Cardiac muscle cell (in vitro differentiated cells and primary cell): Measurements from ENCODE around the gene MPL. TPM values are rescaled to one million over a fixed set of nuclear protein-coding genes. Genes with fewer than 3 reads are reported as not detected.

ENCODE experiments used
- DNase-seq, 2 donors: peaks; one replicate each; pipeline versions ENCODE4 v3.0.0 to v3.0.0-alpha.2; 2010 to 2017; ENCODE audit warnings: low read depth in 1 of 2, low spot score in 1 of 2
- H3K27ac ChIP-seq: fragments of 200-600 bp; sonication (generic); 2 replicates; pipeline ENCODE4 v1.5.1; 2016
- H3K27me3 ChIP-seq: fragments of 200-600 bp; sonication (generic); 2 replicates; pipeline ENCODE4 v1.6.0; 2016; ENCODE audit warnings: control low read depth
- H3K36me3 ChIP-seq: fragments of 200-600 bp; sonication (generic); 2 replicates; pipeline ENCODE4 v1.5.1; 2016; ENCODE audit warnings: control low read depth
- H3K4me1 ChIP-seq: fragments of 200-600 bp; sonication (generic); 2 replicates; pipeline ENCODE4 v1.8.1; 2017; ENCODE audit warnings: low read depth, mild to moderate bottlenecking, mixed run types
- H3K4me3 ChIP-seq: fragments of 200-600 bp; sonication (generic); 2 replicates; pipeline ENCODE4 v1.5.1; 2016; ENCODE audit warnings: mild to moderate bottlenecking
- H3K9me3 ChIP-seq: fragments of 200-600 bp; sonication (generic); 2 replicates; pipeline ENCODE4 v1.5.1; 2017; ENCODE audit warnings: low read depth, mild to moderate bottlenecking, control low read depth
- CTCF ChIP-seq: IDR thresholded peaks from 2 replicates; pipeline ENCODE4 v1.5.1; 2012; ENCODE audit warnings: low read depth, mild to moderate bottlenecking, low read length
- polyA plus RNA-seq: library from polyadenylated mRNA; unstranded; fragments of >200 nt; fragmentation: Nextera tagmentation; extraction: Ambion mirVana; gene quantifications from 2 replicates; pipeline ENCODE4 v1.2.1, GENCODE V29; 2016
- total RNA-seq: library from RNA; depleted of rRNA; stranded (reverse); fragments of >200 nt; gene quantifications from 2 replicates; pipeline ENCODE4 v1.2.3, GENCODE V29; 2016

The MPL gene
- total RNA-seq, result not detected in 2 replicates
- 0.10 TPM in 1 of 2 replicates, not detected in the other for polyA plus RNA-seq

- H3K27me3 ChIP-seq, result no peaks in the 10 kb centered on the region
- DNase-seq, result no peak
- H3K4me3 ChIP-seq, result no peak within 1 kb of the TSS
- H3K27ac ChIP-seq, result no peak within 1 kb of the TSS
- peaks cover 13% of the 10 kb centered on the region for H3K4me1 ChIP-seq
- TF ChIP-seq CTCF, result no peak
- no peaks in the 10 kb centered on the region for H3K36me3 ChIP-seq
- no peaks in the 10 kb centered on the region for H3K9me3 ChIP-seq
These were observed at the start of gene MPL for GRCh38 chr1:43337588-43337987. TSS of gene MPL (plus strand) at chr1:43337818. CDS start at chr1:43337849, 31 bp downstream.

DNA sequence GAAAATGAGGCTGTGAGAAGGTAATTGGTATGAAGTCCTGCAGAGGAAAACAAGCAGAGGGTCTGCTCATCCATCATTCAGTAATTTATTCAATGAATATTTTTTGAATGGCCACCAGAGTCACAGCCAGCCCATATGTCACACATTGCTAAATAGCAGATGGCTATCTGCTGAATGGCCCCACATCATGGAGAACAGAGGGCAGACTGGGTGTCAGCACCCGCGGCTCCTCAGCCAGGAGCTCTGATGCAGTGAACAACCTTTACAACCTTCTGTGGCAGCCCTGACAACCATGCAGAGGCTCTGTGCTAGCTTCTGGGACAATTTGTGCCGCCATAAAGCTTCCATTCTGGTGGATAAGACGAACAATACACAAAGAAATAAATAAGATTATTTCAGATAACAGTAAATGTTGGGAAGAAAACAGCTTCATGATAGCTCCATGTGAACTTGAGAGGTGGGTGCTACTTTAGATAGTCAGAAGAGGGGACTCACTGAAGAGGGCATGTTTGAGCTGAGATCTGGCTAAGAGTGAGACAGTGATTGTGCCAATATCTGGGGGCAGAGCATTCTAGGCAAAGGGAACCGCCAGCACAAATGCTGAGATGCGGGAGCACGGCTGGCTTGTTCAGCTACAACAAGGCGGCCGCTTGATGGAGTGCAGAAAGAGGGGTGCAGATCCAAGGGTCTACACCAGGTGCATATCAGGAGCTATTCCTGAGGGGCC, 49.4 kb upstream of the MPL start:
- H3K27ac ChIP-seq, result no peak overlapping the region
- H3K27me3 ChIP-seq, result no peaks in the 10 kb centered on the region
- no peak overlapping the region for H3K4me3 ChIP-seq
- no peaks in the 10 kb centered on the region for H3K9me3 ChIP-seq
- H3K36me3 ChIP-seq, result no peaks in the 10 kb centered on the region
- H3K4me1 ChIP-seq, result no peaks in the 10 kb centered on the region
- DNase-seq, result no peak
- TF ChIP-seq CTCF, result no peak

DNA sequence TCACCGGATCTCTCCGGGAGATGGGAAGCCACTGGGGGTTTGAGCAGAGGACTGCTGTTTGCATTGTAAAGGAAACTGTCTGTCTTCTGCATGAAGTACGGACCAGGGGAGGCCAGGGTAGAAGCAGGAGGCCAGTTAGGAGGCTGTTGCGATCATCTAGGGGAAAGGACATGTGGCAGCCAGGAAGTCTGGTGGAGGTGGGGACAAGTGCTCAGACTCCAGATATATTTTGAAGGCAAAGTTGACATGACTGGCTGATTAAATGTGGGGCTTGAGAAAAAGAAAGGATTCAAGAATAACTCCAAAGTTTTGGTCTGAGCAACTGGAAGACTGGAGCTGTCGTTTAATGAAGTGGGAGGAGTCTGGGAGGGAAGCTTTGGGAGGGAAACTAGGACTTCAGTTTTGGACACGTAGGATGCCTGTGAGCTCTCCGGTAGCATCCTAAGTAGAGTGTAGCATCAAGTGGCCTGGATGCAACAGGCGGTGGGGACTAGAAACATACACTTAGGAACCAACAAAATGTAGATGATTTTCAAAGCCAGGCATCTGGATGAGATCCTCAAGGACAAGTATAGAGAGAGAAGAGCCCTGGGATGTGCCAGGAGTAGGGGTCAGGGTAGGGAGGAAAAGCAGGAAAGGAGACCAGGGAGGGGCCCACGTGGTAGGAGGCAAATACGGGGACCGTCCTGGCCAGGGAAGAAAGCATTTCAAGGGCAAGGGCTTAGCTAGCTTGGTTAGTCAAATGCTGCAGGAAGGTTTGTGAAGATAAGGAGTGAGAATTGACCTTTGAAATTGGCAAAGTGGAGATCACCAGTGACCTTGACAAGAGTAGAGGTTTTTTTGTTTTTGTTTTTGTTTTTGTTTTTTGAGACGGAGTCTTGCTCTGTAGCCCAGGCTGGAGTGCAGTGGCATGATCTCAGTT, 48.6 kb upstream of the MPL start:
- H3K27me3 ChIP-seq, result no peaks in the 10 kb centered on the region
- H3K9me3 ChIP-seq, result no peaks in the 10 kb centered on the region
- no peak for TF ChIP-seq CTCF
- DNase-seq, result no peak
- H3K27ac ChIP-seq, result no peak overlapping the region
- no peaks in the 10 kb centered on the region for H3K36me3 ChIP-seq
- H3K4me1 ChIP-seq, result no peaks in the 10 kb centered on the region
- no peak overlapping the region for H3K4me3 ChIP-seq

DNA sequence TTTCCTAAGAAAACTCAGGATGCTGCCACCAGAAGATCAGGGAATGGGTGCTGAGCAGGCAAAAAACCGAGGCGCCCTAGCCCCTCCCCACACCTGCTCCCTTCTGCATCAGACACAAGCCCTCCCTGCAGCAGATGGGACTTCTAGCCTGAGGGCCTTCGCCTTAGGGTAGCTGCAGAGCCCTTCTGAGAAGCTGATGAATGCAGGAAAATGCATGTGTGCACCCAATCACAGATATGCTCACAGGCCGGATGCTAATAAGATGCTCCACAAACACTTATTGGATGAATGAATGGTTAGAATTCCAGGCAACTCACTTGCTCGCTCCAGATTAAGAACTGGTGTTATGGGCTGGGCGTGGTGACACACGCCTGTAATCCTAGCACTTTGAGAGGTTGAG, 45.4 kb upstream of the MPL start:
- no peaks in the 10 kb centered on the region for H3K27me3 ChIP-seq
- no peak overlapping the region for H3K27ac ChIP-seq
- peaks cover 13% of the 10 kb centered on the region for H3K4me1 ChIP-seq
- H3K9me3 ChIP-seq, result no peaks in the 10 kb centered on the region
- TF ChIP-seq CTCF, result no peak
- no peak overlapping the region for H3K4me3 ChIP-seq
- no peak for DNase-seq
- H3K36me3 ChIP-seq, result no peaks in the 10 kb centered on the region

DNA sequence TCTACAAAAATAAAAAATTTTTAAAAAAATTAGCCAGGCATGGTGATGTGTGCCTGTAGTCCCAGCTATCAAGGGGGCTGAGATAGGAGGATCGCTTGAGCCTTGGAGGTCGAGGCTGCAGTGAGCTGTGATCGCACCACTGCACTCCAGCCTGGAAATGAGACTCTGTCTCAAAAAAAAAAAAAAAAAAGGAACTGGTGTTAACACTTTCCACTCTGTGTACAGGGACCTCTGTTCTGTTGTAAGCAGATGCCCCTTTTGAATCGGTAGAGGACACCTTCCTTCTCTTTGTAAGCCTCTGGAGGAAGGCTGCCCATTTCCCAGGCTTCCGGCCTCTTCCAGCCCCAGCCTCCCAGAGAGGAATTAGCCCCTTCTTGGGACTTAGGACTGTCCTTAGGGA, 44.9 kb upstream of the MPL start:
- no peak for TF ChIP-seq CTCF
- Histone ChIP-seq H3K27me3 (no peaks in the 10 kb centered on the region), H3K9me3 (no peaks in the 10 kb centered on the region), H3K4me1 (peaks cover 13% of the 10 kb centered on the region), H3K4me3 (no peak overlapping the region), H3K27ac (no peak overlapping the region), H3K36me3 (no peaks in the 10 kb centered on the region)
- no peak for DNase-seq
